HG03442 (cell line): ENCODE results near the gene ICAM2.

Experiments used
- ATAC-seq: cut with Tn5 transposase; IDR thresholded peaks from one replicate; pipeline ENCODE4 v1.9.1; 2021; ENCODE audit warnings: mild to moderate bottlenecking, moderate library complexity; ENCODE audit not compliant: unreplicated experiment

Gene ICAM2

GRCh38 chr17:63978272-63979200, 41.9 kb downstream of the ICAM2 start:
- no peak for ATAC-seq

GRCh38 chr17:63976702-63977101, 43.7 kb downstream of the ICAM2 start:
- ATAC-seq = no peak

GRCh38 chr17:63975541-63976092, 44.8 kb downstream of the ICAM2 start:
- no peak for ATAC-seq

- no peak for ATAC-seq
These were observed 45.7 kb downstream of the ICAM2 start for GRCh38 chr17:63974594-63975192.

GRCh38 chr17:63973930-63974593, 46.4 kb downstream of the ICAM2 start:
- no peak for ATAC-seq

DNA sequence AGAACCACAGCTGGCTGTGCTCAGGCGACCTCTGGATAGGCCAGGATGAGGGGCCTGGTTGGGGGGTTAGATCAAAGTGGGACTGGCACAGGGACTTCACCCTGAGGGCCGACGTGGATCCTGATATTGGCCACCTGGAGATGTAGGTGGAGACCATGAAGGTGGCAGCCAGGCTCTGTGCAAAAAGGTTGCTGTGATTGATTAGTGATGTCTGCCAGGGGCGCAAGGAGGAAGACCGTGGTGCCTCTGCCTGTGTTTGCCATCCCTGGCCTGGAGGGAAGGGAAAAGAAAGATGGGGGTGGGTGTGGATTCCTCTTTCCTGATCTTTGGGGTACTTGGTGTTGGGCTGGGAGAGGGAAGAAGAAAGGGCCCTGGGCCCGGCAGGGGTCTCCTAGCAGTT, 47.2 kb downstream of the ICAM2 start:
- ATAC-seq = no peak

DNA sequence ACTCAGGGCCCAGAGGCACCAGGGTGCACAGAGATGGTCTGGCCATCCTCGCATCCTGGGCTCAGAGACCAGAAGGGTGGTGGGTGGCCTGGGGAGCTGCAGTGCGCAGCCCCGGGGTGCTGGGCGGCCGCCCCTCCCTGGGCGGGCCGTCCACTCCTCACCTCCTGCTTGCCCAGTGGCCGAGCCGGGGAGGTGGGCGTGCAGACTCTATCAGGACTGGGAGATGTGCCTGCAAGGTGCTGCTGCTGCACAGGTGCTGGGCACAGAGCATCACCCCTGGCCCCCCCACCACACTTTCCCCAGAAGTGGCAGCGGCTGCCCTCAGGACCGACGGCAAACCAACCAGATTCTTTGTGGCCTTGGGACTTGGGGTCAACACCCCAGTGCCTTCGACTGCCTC, 47.6 kb downstream of the ICAM2 start, which contains the start of gene SCN4A:
SCN4A (minus strand) TSS at position 123 of the 400 bp plus-strand sequence; CDS start at position 46, 77 bp downstream.
- ATAC-seq = no peak

DNA sequence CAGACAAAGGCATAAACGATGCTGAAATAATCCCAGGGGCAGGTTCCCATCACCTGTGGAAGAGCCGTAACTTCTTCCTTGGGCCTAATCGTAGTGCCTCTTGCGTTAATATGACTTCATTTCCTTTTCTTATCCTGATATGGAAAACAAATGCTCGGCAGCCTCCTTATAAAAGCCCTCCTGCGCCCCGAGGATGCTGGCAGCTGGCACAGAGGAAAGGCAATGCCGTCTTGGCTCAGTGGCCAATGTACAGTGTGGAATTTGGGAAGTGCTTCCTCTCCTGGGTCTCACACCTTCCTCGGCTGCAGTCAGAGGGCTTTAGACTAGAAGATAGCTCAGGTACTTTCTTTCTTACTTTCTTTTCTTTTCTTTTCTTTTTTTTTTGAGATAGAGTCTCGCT, 51.2 kb downstream of the ICAM2 start:
- no peak for ATAC-seq

- no peak for ATAC-seq
These were observed 52.5 kb downstream of the ICAM2 start for GRCh38 chr17:63967953-63968352.

- no peak for ATAC-seq
These were observed 53.7 kb downstream of the ICAM2 start for GRCh38 chr17:63966646-63967264.

DNA sequence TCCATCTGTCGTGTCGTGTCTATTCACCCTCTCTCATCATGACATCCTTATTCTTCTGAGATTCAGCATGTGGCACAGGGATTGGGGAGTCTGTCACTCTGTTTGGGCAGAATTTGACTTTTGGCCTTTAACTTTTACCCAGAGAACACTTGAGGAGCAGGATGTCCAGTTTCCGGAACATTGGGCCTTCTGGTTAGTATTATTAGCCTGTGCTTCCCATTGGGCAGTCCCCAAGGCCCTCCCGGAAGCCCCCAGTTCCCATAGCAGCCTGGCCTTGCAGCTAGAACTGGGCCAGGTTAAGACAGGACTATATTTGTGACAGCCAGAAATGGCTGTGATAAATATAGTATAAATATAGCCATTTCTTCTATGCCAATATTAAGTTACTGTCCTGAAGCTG, 57.3 kb downstream of the ICAM2 start:
- no peak for ATAC-seq

DNA sequence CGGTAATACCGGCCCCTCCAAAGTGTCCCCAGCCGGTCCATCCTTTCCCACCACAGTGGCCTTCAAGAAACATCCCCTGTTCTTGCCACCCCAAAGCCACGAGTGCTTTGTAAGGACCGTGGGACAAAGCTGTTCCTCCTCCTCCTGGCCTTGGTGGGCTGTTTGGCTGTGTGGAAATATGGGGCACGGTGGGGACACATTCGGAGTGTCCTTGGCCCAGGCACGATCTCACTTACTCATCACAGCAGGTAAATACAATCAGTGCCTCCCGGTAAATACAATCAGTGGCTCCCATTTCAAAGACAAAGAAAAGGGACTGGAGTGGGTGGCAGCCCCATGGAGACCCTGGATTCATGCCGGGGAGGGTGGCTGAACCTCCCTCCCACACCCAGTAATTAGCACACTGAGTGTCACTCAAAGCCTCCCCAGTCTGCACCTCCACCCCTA, 58.1 kb downstream of the ICAM2 start:
- no peak for ATAC-seq

DNA sequence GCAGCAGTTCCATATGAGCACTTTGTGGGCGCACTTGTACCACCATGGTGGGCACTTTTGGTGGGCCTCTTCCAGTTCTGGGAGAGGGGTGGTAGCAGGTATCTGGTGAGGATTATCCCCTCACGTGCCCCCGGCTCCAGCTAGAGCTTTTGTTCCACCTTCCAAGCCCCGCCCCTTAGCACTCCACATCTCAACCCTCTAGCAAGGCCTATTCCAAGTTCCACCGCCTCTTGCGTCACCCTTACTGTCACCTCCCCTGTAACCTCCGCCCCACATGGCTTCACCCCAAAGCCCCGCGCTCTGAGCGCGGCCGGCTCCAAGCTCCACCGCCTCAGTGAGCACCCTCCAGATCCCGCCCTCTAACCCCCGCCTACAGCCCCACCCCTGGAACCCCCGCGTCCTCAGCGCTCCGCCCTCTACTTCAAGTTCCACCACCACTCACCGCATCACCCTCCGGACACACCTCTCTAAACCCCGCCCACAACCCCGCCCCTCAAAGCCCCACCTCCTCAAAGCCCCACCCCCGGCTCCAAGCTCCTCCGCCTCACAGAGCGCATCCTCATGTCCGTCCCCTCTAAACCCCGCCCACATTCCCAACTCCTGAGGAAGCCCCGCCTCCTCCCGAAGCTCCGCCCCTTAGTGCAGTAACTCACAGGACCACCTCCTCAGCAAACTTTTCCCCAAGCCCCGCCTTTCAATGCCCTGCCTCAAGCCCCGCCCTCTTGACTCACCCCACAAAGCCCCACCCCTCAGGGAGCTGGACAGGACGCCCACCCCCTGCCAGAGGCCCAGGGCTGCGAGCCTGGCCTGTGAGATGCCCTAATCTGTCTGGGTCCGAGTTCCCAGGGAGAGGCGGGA, 58.8 kb downstream of the ICAM2 start:
- ATAC-seq = no peak

DNA sequence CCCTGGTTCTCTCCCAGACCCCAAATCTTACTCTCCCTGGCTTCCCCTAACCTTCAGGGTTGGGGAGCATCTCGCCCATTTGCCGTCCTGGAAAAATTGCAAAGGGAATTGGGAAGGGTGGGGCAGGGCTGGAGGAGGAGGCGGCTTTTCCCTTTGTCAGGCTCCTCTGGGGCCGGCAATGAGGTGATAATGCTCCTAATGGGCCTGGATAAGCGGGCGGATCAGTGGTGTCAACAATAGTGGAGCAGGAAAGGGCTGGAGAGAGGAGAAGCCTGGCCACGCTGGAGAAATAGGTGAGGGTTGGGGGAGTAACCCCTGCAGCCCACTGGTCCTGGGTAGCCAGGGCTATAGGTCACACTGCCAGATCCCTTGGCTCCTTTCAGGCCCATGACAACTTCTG, 60.0 kb downstream of the ICAM2 start:
- ATAC-seq = no peak

- ATAC-seq = no peak
These were observed 60.4 kb downstream of the ICAM2 start for GRCh38 chr17:63960006-63960405.

DNA sequence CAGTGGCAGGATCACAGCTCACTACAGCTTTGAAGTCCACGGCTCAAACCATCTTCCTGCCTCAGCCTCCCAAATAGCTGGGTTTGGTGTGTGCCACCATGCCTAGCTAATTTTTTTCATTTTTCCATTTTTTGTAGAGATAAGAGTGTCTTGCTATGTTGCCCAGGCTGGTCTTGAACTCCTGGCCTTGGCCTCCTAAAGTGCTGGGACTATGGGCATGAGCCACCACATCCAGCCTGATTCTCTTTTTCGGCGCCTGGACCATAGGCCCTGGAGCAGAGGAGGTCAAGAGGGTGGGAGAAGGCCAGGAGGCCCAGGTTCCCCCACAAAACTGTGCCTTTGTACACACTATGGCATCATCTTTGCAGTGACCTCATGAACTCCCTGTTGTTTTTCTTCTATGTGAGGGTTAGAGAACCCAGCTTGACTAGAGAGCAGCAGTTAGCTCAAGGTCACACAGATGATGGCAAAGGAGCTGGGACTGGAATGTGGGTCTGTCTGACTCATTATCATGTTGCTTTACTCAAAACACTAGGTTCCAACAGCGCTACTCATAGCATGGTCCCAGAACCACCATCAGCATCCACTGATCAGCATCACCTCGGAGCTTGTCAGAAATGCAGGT, 64.0 kb downstream of the ICAM2 start:
- no peak for ATAC-seq

DNA sequence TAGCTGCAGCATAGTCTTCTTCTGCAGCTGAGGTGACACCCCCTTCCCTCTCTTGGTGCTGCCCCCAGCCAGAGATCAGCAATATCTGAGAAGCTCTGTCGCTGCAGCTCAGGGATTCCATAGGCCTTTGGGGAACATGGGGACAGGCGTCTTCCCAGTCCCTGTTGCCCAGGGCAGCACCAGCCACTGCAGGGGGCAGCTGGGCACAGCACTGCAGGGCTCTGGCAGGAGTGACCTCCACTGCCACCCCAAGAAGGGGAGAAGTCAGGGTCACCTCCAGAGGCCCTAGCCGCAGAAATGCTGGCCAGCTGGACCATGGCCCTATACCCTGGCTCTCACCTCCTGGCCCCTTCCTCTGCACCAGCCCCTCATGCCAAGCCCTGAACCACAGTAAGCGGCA, 64.6 kb downstream of the ICAM2 start:
- no peak for ATAC-seq

GRCh38 chr17:63955232-63955631, 65.2 kb downstream of the ICAM2 start:
- no peak for ATAC-seq

DNA sequence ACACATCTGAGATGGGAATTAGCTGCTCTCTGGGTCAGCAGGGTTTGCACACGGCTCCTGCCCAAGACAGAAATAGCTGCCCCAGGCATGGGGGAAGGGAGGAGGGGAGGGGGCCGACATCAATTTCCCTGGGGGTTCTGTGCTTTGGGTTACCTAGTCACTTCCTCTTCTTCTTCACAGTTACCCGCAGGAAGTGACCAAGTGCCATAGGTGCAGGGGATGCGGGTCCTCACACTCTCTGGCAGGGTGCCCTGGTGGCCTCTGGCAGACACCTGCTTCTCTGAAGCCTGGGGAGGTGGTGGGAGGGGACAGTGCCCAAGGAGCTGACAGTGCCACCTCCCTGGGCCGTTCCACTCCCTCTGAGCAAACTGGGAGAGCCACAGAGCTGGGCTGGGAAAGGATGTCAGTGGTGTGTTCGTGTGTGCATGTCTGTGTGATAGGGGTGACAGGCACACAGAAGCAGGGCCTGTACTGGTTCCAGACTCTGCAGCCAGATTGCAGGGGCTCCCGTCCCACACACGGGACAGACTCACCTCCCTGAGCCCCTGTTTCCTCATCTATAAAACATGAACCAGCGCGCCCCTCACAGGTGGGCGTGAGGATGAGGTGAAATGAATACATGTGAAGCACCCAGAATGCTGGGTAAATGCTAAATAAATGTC, 65.9 kb downstream of the ICAM2 start:
- no peak for ATAC-seq
